ENCODE data around the gene GOLGA1.
"Not testable (repeated sequence)": the region's sequence is repeated elsewhere in the genome, so short reads cannot be mapped to it uniquely, and the experiment has no call there.

GOLGA1 gene

DNA sequence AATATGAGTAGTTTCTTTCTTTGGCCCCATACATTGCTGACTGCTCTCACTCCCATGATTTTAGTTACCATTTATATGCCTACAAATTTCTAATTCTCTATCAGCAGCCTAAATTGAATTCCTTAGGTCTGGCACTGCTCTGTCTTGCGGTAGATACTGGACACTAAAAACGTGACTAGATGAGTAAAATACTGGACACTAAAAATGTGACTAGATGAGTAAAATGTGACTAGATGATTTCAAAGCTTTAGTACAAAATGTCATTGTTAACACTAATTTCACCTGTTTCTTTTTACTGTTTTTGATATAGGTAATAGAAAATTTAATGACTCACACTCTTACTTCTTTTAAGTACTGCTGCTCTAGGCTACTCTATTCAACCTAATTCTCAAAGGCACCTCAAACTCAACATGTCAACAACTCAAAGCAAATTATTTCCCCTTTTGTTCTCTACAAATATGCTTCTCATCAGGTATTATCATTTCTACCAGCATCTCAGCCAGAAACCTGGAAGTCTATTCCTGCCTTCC, 31.4 kb upstream of the GOLGA1 start:
- Histone ChIP-seq H3K36me3 (replicated peaks) (no peaks in the 10 kb centered on the region), H3K27ac (no peak overlapping the region), H3K4me3 (ENCODE audit: low read depth, low read length) (no peak overlapping the region), H3K27me3 (replicated peaks) (no peaks in the 10 kb centered on the region)
- in situ Hi-C loops (cut with HindIII; ENCODE audit: low pct_ligation_motif_present, low sequenced_read_pairs) = no loop called here
- no peak for DNase-seq
- TF ChIP-seq, protein P1, sequence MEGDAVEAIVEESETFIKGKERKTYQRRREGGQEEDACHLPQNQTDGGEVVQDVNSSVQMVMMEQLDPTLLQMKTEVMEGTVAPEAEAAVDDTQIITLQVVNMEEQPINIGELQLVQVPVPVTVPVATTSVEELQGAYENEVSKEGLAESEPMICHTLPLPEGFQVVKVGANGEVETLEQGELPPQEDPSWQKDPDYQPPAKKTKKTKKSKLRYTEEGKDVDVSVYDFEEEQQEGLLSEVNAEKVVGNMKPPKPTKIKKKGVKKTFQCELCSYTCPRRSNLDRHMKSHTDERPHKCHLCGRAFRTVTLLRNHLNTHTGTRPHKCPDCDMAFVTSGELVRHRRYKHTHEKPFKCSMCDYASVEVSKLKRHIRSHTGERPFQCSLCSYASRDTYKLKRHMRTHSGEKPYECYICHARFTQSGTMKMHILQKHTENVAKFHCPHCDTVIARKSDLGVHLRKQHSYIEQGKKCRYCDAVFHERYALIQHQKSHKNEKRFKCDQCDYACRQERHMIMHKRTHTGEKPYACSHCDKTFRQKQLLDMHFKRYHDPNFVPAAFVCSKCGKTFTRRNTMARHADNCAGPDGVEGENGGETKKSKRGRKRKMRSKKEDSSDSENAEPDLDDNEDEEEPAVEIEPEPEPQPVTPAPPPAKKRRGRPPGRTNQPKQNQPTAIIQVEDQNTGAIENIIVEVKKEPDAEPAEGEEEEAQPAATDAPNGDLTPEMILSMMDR (IDR thresholded peaks at IDR 0.05; ENCODE audit: low read depth, low read length, missing control alignments) = no peak

DNA sequence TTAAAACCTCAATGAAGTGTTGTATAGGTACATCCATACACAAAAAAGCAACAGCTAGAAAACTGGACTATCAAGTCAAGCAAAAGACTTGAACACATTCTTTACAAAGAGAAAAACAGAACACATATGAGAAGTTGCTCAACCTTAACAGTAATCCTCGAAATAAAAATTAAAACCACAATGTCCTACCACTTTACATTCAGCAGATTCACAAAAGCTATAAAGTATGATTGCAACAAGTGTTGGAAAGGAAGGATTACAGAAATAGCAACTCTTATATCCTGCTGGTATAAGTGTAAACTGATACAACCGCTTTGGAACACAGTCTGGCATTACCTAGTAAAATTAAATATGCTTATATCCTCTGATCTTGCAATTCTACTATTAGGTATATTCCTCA, 28.5 kb upstream of the GOLGA1 start:
- TF ChIP-seq, protein P1 (IDR thresholded peaks at IDR 0.05; ENCODE audit: low read depth, low read length, missing control alignments) = no peak
- DNase-seq = no peak
- in situ Hi-C loops (cut with HindIII; ENCODE audit: low pct_ligation_motif_present, low sequenced_read_pairs) = no loop called here
- Histone ChIP-seq H3K36me3 (replicated peaks) (no peaks in the 10 kb centered on the region), H3K4me3 (ENCODE audit: low read depth, low read length) (no peak overlapping the region), H3K27ac (no peak overlapping the region), H3K27me3 (replicated peaks) (no peaks in the 10 kb centered on the region)

DNA sequence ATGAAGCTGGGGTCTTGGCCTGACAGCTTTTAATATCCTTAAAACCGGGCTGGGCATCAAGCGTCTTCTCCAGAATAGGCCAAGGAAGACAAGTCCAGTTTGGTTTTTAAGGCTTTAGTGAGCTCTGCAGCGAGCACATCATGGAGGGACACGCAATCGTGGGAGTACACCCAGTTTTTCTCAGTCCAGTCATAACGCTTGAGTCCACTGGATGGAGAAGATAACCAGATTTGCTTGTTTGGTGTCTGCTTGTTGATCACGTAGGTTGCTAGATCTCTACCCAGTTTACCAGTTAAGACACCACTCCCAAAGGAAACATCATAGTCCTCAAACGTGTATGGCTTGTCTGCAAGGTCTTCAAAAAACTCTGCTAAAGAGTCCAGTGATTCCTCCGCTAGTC, 27.4 kb upstream of the GOLGA1 start:
- TF ChIP-seq, protein P1 (IDR thresholded peaks at IDR 0.05; ENCODE audit: low read depth, low read length, missing control alignments) = no peak
- DNase-seq = no peak
- Histone ChIP-seq H3K27me3 (replicated peaks) (no peaks in the 10 kb centered on the region), H3K27ac (no peak overlapping the region), H3K36me3 (replicated peaks) (no peaks in the 10 kb centered on the region), H3K4me3 (ENCODE audit: low read depth, low read length) (no peak overlapping the region)
- in situ Hi-C loops (cut with HindIII; ENCODE audit: low pct_ligation_motif_present, low sequenced_read_pairs) = no loop called here

DNA sequence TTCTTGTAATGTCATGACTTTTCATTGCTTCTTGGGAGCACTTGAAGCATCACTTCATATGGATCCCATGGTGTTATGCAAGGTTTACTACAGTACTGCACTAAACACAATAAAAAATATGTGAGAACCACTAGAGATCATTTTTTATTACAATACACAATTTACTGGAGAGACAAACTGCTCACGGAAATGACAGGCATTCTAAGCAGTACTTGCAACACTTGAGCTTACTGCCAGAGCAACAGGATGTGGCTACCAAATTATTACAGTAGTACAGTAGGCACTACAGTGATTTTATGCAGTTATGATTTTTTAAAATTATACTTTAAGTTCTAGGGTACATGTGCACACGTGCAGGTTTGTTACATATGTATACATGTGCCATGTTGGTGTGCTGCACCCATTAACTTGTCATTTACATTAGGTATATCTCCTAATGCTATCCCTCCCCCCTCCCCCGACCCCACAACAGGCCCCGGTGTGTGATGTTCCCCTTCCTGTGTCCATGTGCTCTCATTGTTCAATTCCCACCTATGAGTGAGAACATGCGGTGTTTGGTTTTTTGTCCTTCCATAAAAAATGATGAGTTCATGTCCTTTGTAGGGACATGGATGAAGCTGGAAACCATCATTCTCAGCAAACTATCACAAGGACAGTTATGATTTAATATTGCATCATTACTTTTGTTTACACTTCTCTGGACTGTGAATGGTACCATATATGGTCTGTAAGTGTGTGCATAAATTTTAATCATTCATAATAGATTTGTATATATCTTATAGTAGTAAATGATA, 25.1 kb upstream of the GOLGA1 start:
- DNase-seq; H3K36me3 ChIP-seq (replicated peaks); H3K27ac ChIP-seq; H3K4me3 ChIP-seq (ENCODE audit: low read depth, low read length); H3K27me3 ChIP-seq (replicated peaks); in situ Hi-C loops (cut with HindIII; ENCODE audit: low pct_ligation_motif_present, low sequenced_read_pairs): not testable (repeated sequence)

DNA sequence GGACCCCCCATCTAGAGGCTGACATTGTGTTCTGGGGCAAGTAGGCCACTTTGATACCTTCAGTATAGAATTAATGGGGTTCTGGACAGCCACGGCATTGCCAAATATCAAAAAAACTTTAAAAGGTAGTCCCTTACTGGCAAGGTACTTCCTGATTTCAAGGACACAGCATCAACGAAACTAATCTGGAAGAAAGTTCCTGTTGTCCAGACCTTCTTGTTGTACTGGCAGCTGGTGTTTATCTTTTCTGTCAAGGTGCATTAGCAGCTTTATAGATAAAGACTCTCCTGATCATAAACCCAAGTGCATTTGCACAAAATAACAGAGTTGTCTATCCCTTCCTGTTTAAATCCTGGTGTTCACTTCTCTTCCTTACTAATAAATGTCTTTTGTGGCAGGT, 23.7 kb upstream of the GOLGA1 start:
- no peak overlapping the region for H3K27ac ChIP-seq

DNA sequence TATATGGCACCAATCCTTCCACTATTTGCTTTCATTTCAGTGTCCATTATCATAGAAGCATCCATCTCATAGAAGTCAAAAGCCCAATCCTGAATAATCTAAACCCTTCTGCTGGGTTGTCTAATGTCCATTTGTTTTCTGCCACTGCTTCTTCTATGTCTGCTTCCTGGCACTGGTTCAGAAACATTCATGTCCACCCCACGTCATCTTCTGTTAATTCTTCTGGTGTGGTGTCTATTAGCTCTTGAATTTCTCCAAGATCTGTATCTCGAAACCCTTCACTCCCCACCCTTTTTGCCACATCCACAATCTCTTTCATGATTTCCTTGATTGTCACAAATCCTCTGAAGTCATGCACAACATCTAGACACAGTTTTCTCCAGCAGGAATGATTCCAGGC, 23.2 kb upstream of the GOLGA1 start:
- H3K36me3 ChIP-seq (replicated peaks) = no peaks in the 10 kb centered on the region
- in situ Hi-C loops (cut with HindIII; ENCODE audit: low pct_ligation_motif_present, low sequenced_read_pairs) = no loop called here
- H3K27ac ChIP-seq = no peak overlapping the region

More for the DNA sequence above, 23.7 kb upstream of the GOLGA1 start:
- TF ChIP-seq, protein P1 (IDR thresholded peaks at IDR 0.05; ENCODE audit: low read depth, low read length, missing control alignments) = no peak
- no peak overlapping the region for H3K4me3 ChIP-seq (ENCODE audit: low read depth, low read length)
- DNase-seq = no peak
- in situ Hi-C loops (cut with HindIII; ENCODE audit: low pct_ligation_motif_present, low sequenced_read_pairs) = no loop called here
- H3K36me3 ChIP-seq (replicated peaks) = no peaks in the 10 kb centered on the region
- H3K27me3 ChIP-seq (replicated peaks) = no peaks in the 10 kb centered on the region

More for the DNA sequence above, 23.2 kb upstream of the GOLGA1 start:
- TF ChIP-seq, protein P1 (IDR thresholded peaks at IDR 0.05; ENCODE audit: low read depth, low read length, missing control alignments) = no peak
- no peak for DNase-seq
- no peaks in the 10 kb centered on the region for H3K27me3 ChIP-seq (replicated peaks)
- H3K4me3 ChIP-seq (ENCODE audit: low read depth, low read length) = no peak overlapping the region

Measured in brain microvascular endothelial cell (primary cell).